Measurements from ENCODE around the gene ATP5F1D. TPM values are rescaled to one million over a fixed set of nuclear protein-coding genes. Genes with fewer than 3 reads are reported as not detected.
A peak's percentile ranks its signal among the peaks of the same experiment; 100 is the strongest.

The ATP5F1D gene
- total and polyA plus RNA-seq, 2 of the 13 experiments (the other 11 are each of a cell fraction or from before 2014, with no cell fraction given), result 39.4 to 78.7 TPM

GRCh38 chr19:1248139-1248785 is 6.7 kb downstream of the ATP5F1D start, which contains the start of gene MIDN (continued):
- TF ChIP-seq XRCC5 (optimal IDR thresholded peaks at IDR 0.05; ENCODE audit: low read length), result peak; percentile 45
- TF ChIP-seq KMT2B (CRISPR knock-in tag; IDR thresholded peaks at IDR 0.05), result no peak; the same call in 1 of the 2 replicates
- TF ChIP-seq CEBPG (CRISPR knock-in tag; IDR thresholded peaks at IDR 0.05), result 0 out of 2 replicates have a peak, but pooled peaks have one; percentile 6
- no peak for TF ChIP-seq ARNT2 (CRISPR knock-in tag; IDR thresholded peaks at IDR 0.05; ENCODE audit: low read depth)
- TF ChIP-seq GATA4 (IDR thresholded peaks at IDR 0.05; ENCODE audit: borderline replicate concordance, low read depth), result peak; percentile 82
- no peak for TF ChIP-seq ZNF33A (CRISPR knock-in tag; IDR thresholded peaks at IDR 0.05; ENCODE audit: borderline replicate concordance)
- no peak for TF ChIP-seq CENPT (CRISPR knock-in tag; IDR thresholded peaks at IDR 0.05; ENCODE audit: low read depth)
- TF ChIP-seq, protein P1, sequence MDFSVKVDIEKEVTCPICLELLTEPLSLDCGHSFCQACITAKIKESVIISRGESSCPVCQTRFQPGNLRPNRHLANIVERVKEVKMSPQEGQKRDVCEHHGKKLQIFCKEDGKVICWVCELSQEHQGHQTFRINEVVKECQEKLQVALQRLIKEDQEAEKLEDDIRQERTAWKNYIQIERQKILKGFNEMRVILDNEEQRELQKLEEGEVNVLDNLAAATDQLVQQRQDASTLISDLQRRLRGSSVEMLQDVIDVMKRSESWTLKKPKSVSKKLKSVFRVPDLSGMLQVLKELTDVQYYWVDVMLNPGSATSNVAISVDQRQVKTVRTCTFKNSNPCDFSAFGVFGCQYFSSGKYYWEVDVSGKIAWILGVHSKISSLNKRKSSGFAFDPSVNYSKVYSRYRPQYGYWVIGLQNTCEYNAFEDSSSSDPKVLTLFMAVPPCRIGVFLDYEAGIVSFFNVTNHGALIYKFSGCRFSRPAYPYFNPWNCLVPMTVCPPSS (IDR thresholded peaks at IDR 0.05), result no peak
- TF ChIP-seq SMARCC2 (IDR thresholded peaks at IDR 0.05), result no peak
- no peak for TF ChIP-seq ZNF335 (CRISPR knock-in tag; IDR thresholded peaks at IDR 0.05)
- TF ChIP-seq GLMP (CRISPR knock-in tag; IDR thresholded peaks at IDR 0.05; ENCODE audit: borderline replicate concordance), result no peak
- no peak for TF ChIP-seq TSC22D2 (CRISPR knock-in tag; IDR thresholded peaks at IDR 0.05; ENCODE audit: borderline replicate concordance)
- TF ChIP-seq ZNF83 (CRISPR knock-in tag; IDR thresholded peaks at IDR 0.05; ENCODE audit: borderline replicate concordance), result peak; percentile 19; the same call in 1 of the 2 replicates
- TF ChIP-seq PRDM15 (CRISPR knock-in tag; IDR thresholded peaks at IDR 0.05), result 0 out of 2 replicates have a peak, but pooled peaks have one; percentile 17
- TF ChIP-seq HMGA1 (CRISPR knock-in tag; conservative IDR thresholded peaks at IDR 0.05), result no peak
- TF ChIP-seq ZNF543 (CRISPR knock-in tag; IDR thresholded peaks at IDR 0.05), result no peak; the same call in 1 of the 2 replicates
- TF ChIP-seq, protein P2, sequence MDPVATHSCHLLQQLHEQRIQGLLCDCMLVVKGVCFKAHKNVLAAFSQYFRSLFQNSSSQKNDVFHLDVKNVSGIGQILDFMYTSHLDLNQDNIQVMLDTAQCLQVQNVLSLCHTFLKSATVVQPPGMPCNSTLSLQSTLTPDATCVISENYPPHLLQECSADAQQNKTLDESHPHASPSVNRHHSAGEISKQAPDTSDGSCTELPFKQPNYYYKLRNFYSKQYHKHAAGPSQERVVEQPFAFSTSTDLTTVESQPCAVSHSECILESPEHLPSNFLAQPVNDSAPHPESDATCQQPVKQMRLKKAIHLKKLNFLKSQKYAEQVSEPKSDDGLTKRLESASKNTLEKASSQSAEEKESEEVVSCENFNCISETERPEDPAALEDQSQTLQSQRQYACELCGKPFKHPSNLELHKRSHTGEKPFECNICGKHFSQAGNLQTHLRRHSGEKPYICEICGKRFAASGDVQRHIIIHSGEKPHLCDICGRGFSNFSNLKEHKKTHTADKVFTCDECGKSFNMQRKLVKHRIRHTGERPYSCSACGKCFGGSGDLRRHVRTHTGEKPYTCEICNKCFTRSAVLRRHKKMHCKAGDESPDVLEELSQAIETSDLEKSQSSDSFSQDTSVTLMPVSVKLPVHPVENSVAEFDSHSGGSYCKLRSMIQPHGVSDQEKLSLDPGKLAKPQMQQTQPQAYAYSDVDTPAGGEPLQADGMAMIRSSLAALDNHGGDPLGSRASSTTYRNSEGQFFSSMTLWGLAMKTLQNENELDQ (CRISPR knock-in tag; IDR thresholded peaks at IDR 0.05; ENCODE audit: borderline replicate concordance), result no peak
- TF ChIP-seq SYNCRIP (IDR thresholded peaks at IDR 0.05; ENCODE audit: insufficient read depth, low read depth, low read length), result no peak
- TF ChIP-seq HNRNPK (IDR thresholded peaks at IDR 0.05; ENCODE audit: low read depth, low read length, poor library complexity, severe bottlenecking), result peak; percentile 83
- no peak for TF ChIP-seq ZNF75D (CRISPR knock-in tag; IDR thresholded peaks at IDR 0.05; ENCODE audit: borderline replicate concordance)
- no peak for TF ChIP-seq SCMH1 (CRISPR knock-in tag; IDR thresholded peaks at IDR 0.05; ENCODE audit: borderline replicate concordance)

Data from HepG2 (cell line).